HG03378 (cell line): ENCODE results near the gene SPDL1.

Experiments
- ATAC-seq: cut with Tn5 transposase; IDR thresholded peaks from one replicate; pipeline ENCODE4 v1.9.1; 2021; ENCODE audit warnings: mild to moderate bottlenecking, moderate library complexity; ENCODE audit not compliant: unreplicated experiment

SPDL1 gene

DNA sequence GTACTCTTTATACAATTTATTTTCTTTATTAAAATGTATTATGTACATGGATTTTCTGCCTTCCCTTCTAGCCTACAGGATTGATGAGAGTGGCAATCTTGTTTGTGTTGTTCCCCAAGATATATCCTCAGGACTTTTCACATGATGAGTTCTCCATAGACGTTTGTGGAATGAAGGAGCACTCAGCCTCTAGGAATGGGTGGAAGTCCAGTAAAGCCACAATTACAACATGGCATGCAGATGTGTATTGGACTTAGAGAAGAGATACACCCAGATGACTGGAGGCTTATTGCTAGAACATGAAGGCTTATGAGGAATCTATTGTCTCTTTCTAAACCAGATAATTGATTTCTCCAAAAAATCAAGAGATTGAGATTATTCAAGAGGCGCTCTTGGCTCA, 45.3 kb downstream of the SPDL1 start:
- no peak for ATAC-seq

DNA sequence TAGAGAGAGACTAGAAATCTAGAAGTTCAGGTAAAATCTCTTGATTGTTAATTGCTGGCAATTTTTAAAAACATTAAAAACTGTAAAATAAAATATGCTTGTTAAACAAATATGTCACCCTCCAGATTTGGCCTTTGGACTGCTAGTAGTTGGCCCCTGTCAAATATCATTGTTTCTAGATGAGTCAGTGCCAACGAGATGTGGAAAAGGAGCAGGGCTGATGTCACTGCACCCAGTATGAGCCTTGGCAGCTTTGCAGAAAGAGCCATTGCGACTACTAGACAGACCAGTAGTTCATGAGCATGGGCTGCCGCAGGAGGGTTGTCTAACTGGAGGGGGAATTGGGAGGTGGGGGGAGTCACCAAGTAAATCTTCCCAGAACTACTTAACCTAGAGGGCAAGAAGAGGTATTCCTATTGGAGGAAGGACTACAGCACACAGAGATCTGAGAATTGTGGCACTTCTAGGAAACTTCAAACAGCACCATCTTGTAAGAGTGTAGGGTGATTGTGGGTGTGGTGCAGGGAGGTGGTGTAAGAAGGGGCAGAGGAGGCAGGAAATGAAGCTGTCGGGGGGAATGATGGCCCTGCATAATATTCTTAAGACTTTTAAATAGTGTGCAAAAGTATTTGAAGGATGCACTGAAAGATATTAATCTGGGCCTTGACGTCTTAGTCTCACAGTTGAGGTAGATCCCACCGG, 46.4 kb downstream of the SPDL1 start:
- ATAC-seq: no peak

GRCh38 chr5:169631360-169631759, 47.8 kb downstream of the SPDL1 start:
- ATAC-seq: no peak

GRCh38 chr5:169632946-169633345, 49.4 kb downstream of the SPDL1 start:
- no peak for ATAC-seq

GRCh38 chr5:169634606-169635005, 51.0 kb downstream of the SPDL1 start:
- no peak for ATAC-seq

GRCh38 chr5:169635936-169636335, 52.4 kb downstream of the SPDL1 start:
- no peak for ATAC-seq

DNA sequence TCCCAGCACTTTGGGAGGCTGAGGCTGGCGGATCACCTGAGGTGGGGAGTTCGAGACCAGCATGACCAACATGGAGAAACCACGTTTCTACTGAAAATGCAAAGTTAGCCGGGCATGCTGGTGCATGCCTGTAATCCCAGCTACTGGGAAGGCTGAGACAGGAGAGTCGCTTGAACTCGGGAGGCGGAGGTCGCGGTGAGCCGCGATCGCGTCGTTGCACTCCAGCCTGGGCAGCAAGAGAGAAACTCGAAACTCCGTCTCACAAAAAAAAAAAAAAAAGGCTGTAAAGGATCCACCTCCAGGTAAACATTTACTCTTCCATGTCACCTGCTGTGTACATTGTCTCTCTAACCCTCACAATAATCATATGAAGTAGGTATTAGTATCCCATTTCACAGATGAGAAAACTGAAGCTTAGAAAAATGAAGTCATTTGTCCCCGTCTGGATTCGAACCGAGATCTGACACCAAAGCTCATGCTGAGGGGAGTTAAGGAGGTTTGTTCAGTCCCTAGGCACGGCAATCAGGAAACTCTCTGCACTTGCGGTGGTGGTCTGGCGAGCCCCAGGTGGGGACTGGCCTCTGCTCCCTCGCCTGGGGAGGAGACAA, 53.0 kb downstream of the SPDL1 start:
- ATAC-seq: no peak

GRCh38 chr5:169637085-169637548, 53.5 kb downstream of the SPDL1 start, which contains the start of gene DOCK2:
TSS of gene DOCK2 (plus strand) at chr5:169637275. CDS start at chr5:169637327, 52 bp downstream.
- peak; percentile 83 for ATAC-seq

DNA sequence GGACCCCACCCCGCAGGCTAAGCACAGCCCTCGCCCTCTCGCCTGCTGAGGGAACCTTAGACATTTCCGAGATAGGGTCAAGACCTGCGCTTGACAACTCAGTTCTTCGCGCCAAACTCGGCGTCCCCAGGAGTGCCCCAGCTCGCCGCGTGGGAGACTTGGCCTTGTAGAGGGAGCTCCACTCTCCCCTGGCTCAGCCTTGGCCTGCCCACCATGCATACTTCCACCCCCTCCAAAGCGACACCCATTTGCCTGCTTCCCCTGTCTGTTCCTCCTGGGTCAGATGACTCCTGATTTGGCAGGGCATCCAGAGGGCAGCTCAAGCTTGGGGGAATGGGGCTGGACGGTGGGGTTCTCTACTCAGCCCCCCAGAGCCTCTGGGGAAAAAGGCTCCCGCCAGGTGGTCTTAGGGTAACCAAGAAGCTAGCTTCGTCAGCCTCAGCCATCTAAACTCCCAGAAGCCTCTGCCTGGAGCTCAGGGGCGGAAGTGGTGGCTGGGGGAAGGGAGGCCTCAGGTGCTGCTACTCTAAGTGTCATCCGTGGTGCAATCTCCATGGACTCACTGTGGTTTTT, 54.1 kb downstream of the SPDL1 start:
- peak; percentile 67 for ATAC-seq

DNA sequence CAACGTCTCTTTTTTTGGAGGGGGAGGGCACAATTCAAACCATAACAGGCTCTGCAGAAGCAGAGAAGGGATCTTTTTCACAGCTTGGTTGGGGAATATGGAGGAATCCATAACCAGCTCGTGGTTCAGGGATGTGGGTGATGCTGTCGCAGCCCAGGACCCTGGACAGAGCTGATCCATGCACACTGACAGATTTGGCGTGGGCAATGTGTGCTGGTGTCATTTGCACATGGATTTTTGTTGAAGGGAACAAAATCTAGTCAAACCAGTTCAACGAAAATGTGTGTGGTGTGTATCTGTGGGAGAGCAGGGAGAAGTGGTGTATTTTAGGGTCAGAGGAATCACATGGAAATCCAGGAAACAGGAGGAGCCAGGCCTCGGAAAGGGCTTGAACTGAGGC, 57.7 kb downstream of the SPDL1 start:
- no peak for ATAC-seq

DNA sequence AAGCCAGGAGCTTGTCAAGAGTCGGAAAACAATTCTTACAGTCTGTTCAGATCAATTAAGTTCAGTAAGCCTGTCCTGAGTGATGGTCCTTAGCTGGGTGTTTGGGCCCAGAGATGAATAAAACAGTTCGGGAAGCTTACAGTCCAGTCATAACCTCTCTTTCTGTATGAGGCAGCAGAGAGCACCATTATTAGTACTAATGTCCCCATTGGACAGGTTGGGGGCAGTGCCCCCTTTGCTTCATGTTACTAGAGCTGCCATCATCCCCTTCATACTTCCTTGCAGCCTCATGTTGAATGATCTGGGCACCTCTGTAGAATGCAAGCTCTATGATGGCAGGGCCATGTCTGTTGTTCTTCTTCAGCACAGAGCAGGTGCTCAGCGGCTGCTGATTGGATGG, 63.3 kb downstream of the SPDL1 start:
- ATAC-seq: peak; percentile 34

DNA sequence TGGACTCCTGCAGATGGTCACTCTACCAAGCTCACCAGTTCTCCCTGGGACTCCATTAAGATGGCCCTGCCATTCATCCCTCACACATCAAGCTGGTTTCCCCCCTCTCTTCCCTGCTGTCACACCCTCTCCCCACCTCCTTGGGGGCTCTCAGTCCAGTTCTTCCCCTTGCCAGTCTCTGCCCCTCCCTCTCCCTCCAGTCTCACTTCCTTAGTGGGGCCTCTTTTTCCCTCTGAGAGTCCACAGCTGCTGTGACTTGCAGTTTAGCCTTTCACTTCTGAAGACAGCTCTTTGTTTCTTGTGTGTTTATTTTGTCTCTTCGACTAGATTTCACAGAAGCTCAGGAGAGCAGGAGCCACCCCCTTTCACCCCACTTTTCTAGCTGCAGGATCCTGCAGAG, 64.0 kb downstream of the SPDL1 start:
- peak; percentile 24 for ATAC-seq

DNA sequence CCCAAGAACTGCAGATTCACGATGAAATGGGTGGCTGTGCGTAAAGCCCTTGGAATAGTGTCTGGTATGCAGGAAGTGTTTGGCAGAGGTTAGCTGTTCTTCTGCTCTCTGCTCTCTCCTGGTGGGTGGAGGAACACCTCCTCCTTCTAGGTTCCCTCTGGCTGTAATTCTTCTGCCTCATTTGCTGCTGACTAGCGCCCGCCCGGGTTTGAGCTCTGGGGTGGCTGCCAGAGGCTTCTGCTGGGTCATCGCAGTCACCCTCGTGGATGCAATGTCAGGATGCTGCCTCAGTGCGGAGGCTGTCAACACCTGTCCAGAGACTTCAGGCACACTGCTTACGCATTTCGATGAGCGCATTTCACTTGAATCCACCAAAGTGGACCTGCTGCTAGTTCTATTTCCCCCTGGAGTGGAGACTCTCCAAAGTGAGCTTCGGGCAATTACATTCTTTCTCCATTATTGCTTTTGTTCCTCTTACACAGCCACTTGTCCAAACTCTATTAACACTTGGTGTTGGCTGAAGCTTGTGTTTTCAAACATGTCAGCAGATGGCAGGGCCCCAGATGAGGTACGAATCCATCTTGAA, 65.2 kb downstream of the SPDL1 start:
- no peak for ATAC-seq

- no peak for ATAC-seq
These were observed 65.9 kb downstream of the SPDL1 start for GRCh38 chr5:169649486-169649885.

DNA sequence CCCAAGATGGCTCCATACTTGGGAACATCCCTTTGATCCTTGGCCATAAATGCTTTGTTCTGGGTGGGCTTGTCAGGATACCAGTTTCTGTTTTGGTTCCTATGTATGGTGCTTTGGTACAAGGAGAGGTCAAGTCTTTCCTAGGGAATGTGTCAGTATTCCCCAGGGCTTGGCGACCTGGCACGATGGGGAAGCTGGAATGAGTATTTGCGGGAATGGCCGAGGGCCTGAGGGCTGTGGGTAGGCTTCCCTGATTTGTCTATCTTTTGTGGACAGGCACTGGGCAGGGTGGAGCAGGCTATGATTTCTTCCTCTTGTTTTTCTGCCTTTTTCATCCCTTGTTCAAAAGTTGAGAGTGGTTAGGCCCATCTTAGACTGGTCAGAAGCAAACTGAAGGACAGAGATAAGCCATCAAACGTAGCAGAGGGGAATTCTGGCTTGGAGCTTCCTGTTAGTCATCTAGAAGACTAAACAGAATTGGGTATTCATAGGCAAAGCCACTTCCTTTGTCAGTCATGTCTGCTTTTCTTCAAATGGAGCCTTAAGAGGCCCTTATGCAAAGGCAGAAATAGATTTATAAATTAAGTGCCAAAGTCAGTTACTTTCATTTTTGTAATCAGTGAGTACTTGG, 67.2 kb downstream of the SPDL1 start:
- ATAC-seq: peak; percentile 80

DNA sequence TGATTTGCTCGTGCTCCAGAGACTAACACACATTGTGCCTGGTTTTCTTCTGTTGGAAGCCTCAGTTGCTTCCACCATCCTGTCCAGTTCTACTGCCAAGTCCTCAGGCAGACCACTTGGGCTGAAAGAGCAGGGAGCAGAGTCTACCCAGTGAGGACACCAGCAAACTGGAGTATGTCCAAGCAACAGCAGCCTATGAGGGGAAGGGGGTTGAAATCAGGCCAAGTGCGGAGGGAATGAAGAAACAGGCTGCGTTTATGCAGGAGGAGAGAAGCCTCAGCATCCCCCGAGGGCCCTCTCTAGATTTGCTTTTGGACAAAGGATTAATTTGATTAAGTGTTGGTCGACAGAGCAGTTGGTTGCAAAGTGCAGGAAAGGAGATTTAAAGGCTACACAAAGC, 68.0 kb downstream of the SPDL1 start:
- no peak for ATAC-seq

DNA sequence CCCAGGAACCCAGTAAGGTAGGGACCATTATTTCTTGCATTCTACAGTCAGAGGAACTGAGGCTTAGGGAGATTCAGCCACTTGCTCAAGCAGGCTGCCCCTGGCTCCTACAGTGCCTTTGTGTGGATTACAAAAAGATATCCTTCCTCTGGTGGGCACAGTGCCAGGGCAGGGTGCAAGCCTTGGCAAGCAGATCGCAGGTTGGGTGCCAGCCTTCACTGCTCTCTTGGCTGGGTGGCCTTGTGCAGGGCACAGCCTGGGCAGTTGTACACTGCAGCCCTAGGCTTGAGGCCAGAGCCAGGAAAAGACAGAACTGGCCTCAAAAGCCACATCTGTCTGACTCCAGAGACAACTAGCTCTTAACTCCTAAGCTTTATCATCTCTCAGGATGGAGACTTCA, 68.5 kb downstream of the SPDL1 start:
- ATAC-seq: no peak

DNA sequence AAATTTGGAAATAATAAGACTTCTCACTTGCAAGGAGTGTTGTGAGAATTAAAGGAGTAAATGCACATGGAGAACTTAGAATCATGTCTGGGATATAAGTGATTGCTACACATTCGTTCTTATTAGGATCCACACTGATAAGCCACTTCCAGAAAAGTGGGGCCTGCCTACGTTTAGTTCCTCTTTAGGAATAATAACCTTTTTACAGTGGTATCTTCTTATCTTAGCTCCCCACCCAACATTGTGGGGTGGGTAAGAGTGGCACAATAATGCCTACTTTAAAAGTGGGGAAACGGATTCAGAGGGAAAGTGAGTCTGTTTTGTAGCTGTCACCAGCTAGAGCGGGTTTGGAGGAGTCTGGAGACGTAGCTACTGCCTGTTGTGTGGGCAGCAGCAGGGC, 69.5 kb downstream of the SPDL1 start:
- ATAC-seq: no peak
